ENCODE results near the gene CACNB2.

CACNB2 gene

DNA sequence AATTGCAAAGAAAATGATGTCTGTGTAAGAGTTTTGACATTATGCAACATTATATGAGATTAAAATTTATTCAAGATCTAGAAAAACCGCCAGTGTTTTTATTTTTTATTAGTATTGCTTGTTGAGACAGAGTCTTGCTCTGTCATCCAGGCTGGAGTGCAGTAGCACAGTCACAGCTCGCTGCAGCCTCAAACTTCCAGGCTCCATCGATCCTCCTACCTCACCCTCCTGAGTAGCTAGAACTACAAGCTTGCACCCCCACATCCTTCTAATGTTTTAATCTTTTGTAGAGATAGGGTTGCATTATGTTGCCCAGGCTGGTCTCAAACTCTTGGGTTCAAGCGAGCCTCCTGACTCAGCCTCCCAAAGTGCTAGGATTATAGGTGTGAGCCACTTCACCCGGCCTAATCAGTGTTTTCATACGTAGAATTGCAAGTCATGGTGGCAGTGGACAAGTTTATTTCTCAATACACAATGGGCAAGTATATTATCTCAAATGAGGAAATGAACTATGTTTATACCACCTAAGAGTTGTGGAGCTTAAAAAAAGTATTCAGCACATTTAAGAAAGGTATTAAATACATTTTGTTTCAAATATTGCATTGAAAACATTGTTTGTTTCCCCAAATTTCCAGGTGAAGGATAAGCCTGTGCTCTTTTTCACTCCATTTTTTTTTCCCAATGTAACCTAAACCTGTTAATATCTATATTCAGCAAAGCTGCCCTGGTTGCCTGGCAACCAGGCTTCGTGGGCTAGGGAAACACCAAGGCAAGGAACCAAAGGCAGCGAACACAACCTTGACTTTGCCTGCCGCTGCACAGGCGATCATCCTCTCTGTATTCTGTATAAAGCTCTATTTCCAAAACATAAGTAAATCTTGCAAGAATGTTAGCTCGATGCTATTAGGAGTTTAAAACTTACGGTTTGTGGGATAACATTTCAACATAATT, 163.9 kb downstream of the CACNB2 start:
- no peaks in the 10 kb centered on the region for H3K27me3 ChIP-seq
- no peaks in the 10 kb centered on the region for H3K4me1 ChIP-seq (ENCODE audit: control insufficient read depth in 1 of 2, insufficient read depth in 1 of 2, low read depth in 1 of 2, low read length in 1 of 2)
- H3K27ac ChIP-seq = no peak overlapping the region
- H3K9me3 ChIP-seq = no peaks in the 10 kb centered on the region
- H3K36me3 ChIP-seq = no peaks in the 10 kb centered on the region
- no peak overlapping the region for H3K4me3 ChIP-seq (ENCODE audit: low read depth in 1 of 2, low read length in 1 of 2)
- TF ChIP-seq, protein P1, sequence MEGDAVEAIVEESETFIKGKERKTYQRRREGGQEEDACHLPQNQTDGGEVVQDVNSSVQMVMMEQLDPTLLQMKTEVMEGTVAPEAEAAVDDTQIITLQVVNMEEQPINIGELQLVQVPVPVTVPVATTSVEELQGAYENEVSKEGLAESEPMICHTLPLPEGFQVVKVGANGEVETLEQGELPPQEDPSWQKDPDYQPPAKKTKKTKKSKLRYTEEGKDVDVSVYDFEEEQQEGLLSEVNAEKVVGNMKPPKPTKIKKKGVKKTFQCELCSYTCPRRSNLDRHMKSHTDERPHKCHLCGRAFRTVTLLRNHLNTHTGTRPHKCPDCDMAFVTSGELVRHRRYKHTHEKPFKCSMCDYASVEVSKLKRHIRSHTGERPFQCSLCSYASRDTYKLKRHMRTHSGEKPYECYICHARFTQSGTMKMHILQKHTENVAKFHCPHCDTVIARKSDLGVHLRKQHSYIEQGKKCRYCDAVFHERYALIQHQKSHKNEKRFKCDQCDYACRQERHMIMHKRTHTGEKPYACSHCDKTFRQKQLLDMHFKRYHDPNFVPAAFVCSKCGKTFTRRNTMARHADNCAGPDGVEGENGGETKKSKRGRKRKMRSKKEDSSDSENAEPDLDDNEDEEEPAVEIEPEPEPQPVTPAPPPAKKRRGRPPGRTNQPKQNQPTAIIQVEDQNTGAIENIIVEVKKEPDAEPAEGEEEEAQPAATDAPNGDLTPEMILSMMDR (IDR thresholded peaks at IDR 0.05) = no peak

DNA sequence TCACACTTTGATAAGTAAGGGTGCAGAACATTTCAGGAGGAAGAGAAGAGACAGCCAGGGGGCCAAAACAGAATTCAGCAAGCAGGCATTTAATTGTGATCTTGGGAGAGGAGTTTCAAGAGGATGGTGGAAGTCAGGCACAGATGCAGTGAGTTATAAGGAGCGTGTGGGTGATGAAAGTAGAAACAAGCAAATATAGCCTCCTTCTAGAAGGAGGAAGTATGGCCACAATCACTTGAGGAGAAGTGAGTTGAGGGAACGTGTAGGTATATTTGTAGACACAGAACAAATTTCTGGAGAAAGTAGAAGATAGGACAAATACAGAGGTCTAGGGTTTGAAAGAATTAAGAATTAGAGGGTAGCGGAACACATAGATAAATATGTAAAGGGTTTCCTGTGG, 165.8 kb downstream of the CACNB2 start:
- TF ChIP-seq, protein P1 (IDR thresholded peaks at IDR 0.05) = no peak
- Histone ChIP-seq H3K27ac (no peak overlapping the region), H3K27me3 (no peaks in the 10 kb centered on the region), H3K36me3 (no peaks in the 10 kb centered on the region), H3K4me1 (ENCODE audit: control insufficient read depth in 1 of 2, insufficient read depth in 1 of 2, low read depth in 1 of 2, low read length in 1 of 2) (no peaks in the 10 kb centered on the region), H3K9me3 (no peaks in the 10 kb centered on the region), H3K4me3 (ENCODE audit: low read depth in 1 of 2, low read length in 1 of 2) (no peak overlapping the region)

DNA sequence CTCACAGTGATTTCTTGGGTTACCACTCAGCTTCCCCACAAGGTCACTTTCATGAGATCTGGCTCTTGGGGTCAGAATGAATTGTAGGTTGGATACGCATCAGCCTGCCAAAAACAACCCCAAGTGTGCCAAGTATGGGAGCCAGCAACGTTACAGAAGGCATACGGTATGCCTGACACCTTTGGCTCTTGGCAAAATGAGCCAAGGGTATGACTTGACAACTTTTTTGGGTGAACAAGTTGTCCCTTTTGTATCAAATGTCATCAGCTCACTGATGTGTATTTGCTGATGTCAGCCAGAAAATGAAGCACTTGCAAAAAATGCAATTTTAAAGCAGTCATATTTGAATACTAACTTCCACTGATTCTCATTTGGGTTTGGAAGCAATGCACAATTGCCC, 168.4 kb downstream of the CACNB2 start:
- Histone ChIP-seq H3K27ac (no peak overlapping the region), H3K36me3 (no peaks in the 10 kb centered on the region), H3K4me3 (ENCODE audit: low read depth in 1 of 2, low read length in 1 of 2) (no peak overlapping the region), H3K27me3 (no peaks in the 10 kb centered on the region), H3K4me1 (ENCODE audit: control insufficient read depth in 1 of 2, insufficient read depth in 1 of 2, low read depth in 1 of 2, low read length in 1 of 2) (no peaks in the 10 kb centered on the region), H3K9me3 (no peaks in the 10 kb centered on the region)
- TF ChIP-seq, protein P1 (IDR thresholded peaks at IDR 0.05) = no peak

DNA sequence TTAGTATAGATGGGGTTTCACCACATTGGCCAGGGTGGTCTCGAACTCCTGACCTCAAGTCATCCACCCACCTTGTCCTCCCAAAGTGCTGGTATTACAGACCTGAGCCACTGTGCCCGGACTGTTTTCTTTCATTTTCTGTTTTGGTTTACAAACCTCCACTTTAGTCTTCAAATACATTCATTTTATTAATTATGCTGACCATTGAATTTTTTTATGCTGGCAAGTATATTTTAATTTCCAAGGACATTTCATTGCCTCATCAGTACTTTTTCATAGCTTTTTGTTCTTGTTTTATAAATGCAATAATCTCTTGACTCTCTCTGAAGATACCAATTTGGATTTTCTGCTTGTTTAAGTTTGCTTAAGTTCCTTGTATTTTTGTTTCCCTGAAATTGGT, 170.5 kb downstream of the CACNB2 start:
- Histone ChIP-seq H3K4me3 (ENCODE audit: low read depth in 1 of 2, low read length in 1 of 2) (no peak overlapping the region), H3K4me1 (ENCODE audit: control insufficient read depth in 1 of 2, insufficient read depth in 1 of 2, low read depth in 1 of 2, low read length in 1 of 2) (no peaks in the 10 kb centered on the region), H3K36me3 (no peaks in the 10 kb centered on the region), H3K27me3 (no peaks in the 10 kb centered on the region), H3K9me3 (no peaks in the 10 kb centered on the region), H3K27ac (no peak overlapping the region)
- TF ChIP-seq, protein P1 (IDR thresholded peaks at IDR 0.05) = no peak

DNA sequence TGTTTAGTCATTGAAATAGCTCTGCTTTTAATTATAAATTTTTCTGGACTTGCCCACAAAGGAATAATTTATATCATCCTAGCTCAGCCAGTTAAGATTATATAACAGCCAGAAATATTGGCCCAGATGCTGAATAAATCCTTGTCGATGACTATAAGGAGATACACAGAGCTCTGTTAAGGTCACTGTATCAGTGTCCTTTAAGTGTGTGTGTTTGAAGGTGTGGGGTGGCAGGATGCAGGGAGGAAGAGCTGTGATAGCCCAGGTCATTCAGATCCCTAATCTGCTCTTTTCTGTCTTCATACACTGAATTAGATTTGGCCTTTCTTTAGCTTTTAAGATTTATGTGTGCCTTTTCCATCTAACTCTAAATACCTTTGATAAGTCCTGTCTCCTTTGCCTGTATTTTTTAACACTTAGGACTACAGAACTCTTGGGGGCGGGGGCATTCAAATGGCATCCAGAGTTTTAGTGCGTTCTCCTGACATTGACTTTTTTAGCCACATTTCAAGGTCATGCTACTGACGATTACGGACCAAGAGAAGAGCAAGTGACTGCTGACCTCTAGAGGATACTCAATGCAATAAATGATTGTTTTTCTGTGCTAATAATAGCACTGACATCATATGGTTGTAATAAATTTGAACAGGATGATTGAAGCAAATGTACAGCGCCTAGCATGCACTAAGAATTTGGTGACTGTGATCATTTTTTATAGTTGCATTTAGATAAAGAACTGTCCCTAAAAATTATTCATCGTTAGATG, 172.3 kb downstream of the CACNB2 start:
- H3K27ac ChIP-seq = no peak overlapping the region
- H3K4me1 ChIP-seq (ENCODE audit: control insufficient read depth in 1 of 2, insufficient read depth in 1 of 2, low read depth in 1 of 2, low read length in 1 of 2) = no peaks in the 10 kb centered on the region
- H3K27me3 ChIP-seq = no peaks in the 10 kb centered on the region
- TF ChIP-seq, protein P1 (IDR thresholded peaks at IDR 0.05) = no peak
- no peak overlapping the region for H3K4me3 ChIP-seq (ENCODE audit: low read depth in 1 of 2, low read length in 1 of 2)
- no peaks in the 10 kb centered on the region for H3K9me3 ChIP-seq
- H3K36me3 ChIP-seq = no peaks in the 10 kb centered on the region
